Activated B cell treated with CpG ODN at 0.5 μM for 24 hours (primary cell): ENCODE measurements around the gene TEX26. TPM values are rescaled to one million over a fixed set of nuclear protein-coding genes. Genes with fewer than 3 reads are reported as not detected.

ENCODE experiments used
- ATAC-seq: fragments of 200-7000 bp; cut with Tn5 transposase; one replicate; pipeline ENCODE4 v1.10.0; 2021; ENCODE audit warnings: low read depth, mild to moderate bottlenecking, moderate library complexity
- CTCF ChIA-PET: fragments of 350-600 bp; sonication (Branson Sonifier 250); formaldehyde crosslinking; loops from one replicate; lab custom pipeline; 2021; ENCODE audit warnings: antibody characterized with exemption; lab: Charles Lee
- POLR2A ChIA-PET: fragments of 350-600 bp; sonication (Branson Sonifier 250); formaldehyde crosslinking; loops from one replicate; lab custom pipeline; 2021; ENCODE audit warnings: antibody characterized with exemption; lab: Charles Lee
- DNase-seq: peaks from one replicate; pipeline ENCODE4 v3.0.0; 2022
- H3K27ac Mint-ChIP-seq: one replicate; pipeline ENCODE4 v1.8.0; 2020; ENCODE audit warnings: mixed read lengths
- H3K27me3 Mint-ChIP-seq: one replicate; pipeline ENCODE4 v1.8.0; 2021; ENCODE audit warnings: mixed read lengths
- H3K36me3 Mint-ChIP-seq: one replicate; pipeline ENCODE4 v1.8.0; 2021; ENCODE audit warnings: low read depth, mixed read lengths
- H3K4me1 Mint-ChIP-seq: one replicate; pipeline ENCODE4 v1.8.0; 2021; ENCODE audit warnings: mixed read lengths
- H3K4me3 Mint-ChIP-seq: one replicate; pipeline ENCODE4 v1.8.0; 2020; ENCODE audit warnings: mild to moderate bottlenecking, mixed read lengths
- H3K9me3 Mint-ChIP-seq: one replicate; pipeline ENCODE4 v1.8.0; 2020; ENCODE audit warnings: mixed read lengths
- CTCF ChIP-seq: fragments of 200-600 bp; IDR thresholded peaks from one replicate; pipeline ENCODE4 v1.8.0; 2022; ENCODE audit warnings: antibody characterized with exemption, mild to moderate bottlenecking
- intact Hi-C: fragments of 100-400 bp; cut with micrococcal nuclease; formaldehyde crosslinking; loops from one replicate; pipeline ENCODE4 v1.15.1; 2024
- total RNA-seq: library from RNA; stranded (reverse); gene quantifications from 2 replicates; pipeline ENCODE4 v1.2.3, GENCODE V29; 2022

TEX26 gene
- total RNA-seq, 1 donor from 2014 or later = not detected

- DNase-seq = no peak
- H3K4me1 Mint-ChIP-seq = no peaks in the 10 kb centered on the region
- CTCF ChIA-PET = no interaction called here
- H3K27me3 Mint-ChIP-seq = peaks cover 20% of the 10 kb centered on the region
- no peaks in the 10 kb centered on the region for H3K9me3 Mint-ChIP-seq
- H3K27ac Mint-ChIP-seq = no peak overlapping the region
- TF ChIP-seq CTCF = no peak
- no peaks in the 10 kb centered on the region for H3K36me3 Mint-ChIP-seq
- ATAC-seq = no peak
- intact Hi-C loops = no loop called here
- POLR2A ChIA-PET = no interaction called here
- no peak overlapping the region for H3K4me3 Mint-ChIP-seq
Measured at GRCh38 chr13:30997697-30998096, 65.2 kb downstream of the TEX26 start.

- ATAC-seq = no peak
- DNase-seq = no peak
- Mint-ChIP-seq H3K9me3 (no peaks in the 10 kb centered on the region), H3K27me3 (peaks cover 17% of the 10 kb centered on the region), H3K4me3 (no peak overlapping the region), H3K4me1 (no peaks in the 10 kb centered on the region), H3K36me3 (no peaks in the 10 kb centered on the region), H3K27ac (no peak overlapping the region)
- intact Hi-C loops = no loop called here
- CTCF ChIA-PET = no interaction called here
- POLR2A ChIA-PET = no interaction called here
- no peak for TF ChIP-seq CTCF
Measured at GRCh38 chr13:30998136-30999088, 66.0 kb downstream of the TEX26 start.

GRCh38 chr13:31000889-31001288 is 68.4 kb downstream of the TEX26 start:
- no peak for TF ChIP-seq CTCF
- ChIA-PET CTCF (no interaction called here), POLR2A (no interaction called here)
- peaks cover 18% of the 10 kb centered on the region for H3K27me3 Mint-ChIP-seq
- H3K27ac Mint-ChIP-seq = no peak overlapping the region
- intact Hi-C loops = no loop called here
- H3K4me3 Mint-ChIP-seq = no peak overlapping the region
- ATAC-seq (no peak), DNase-seq (no peak)
- no peaks in the 10 kb centered on the region for H3K9me3 Mint-ChIP-seq
- no peaks in the 10 kb centered on the region for H3K36me3 Mint-ChIP-seq
- no peaks in the 10 kb centered on the region for H3K4me1 Mint-ChIP-seq

GRCh38 chr13:31001647-31002046 is 69.2 kb downstream of the TEX26 start:
- no peaks in the 10 kb centered on the region for H3K36me3 Mint-ChIP-seq
- no peak for ATAC-seq
- DNase-seq = no peak
- peaks cover 21% of the 10 kb centered on the region for H3K27me3 Mint-ChIP-seq
- no peak for TF ChIP-seq CTCF
- H3K4me3 Mint-ChIP-seq = no peak overlapping the region
- H3K4me1 Mint-ChIP-seq = no peaks in the 10 kb centered on the region
- no peak overlapping the region for H3K27ac Mint-ChIP-seq
- no peaks in the 10 kb centered on the region for H3K9me3 Mint-ChIP-seq
- CTCF ChIA-PET = interaction anchor here (0.6 kb wide), 1 partner anchor 17 kb away, joined by 3 read pairs; no protein-coding TSS in a partner anchor
- intact Hi-C loops = no loop called here
- POLR2A ChIA-PET = no interaction called here

GRCh38 chr13:31005066-31005465 is 72.6 kb downstream of the TEX26 start:
- POLR2A ChIA-PET = no interaction called here
- ATAC-seq (no peak), DNase-seq (no peak)
- Mint-ChIP-seq H3K4me3 (no peak overlapping the region), H3K27me3 (peaks cover 19% of the 10 kb centered on the region), H3K27ac (no peak overlapping the region), H3K9me3 (no peaks in the 10 kb centered on the region), H3K4me1 (no peaks in the 10 kb centered on the region), H3K36me3 (no peaks in the 10 kb centered on the region)
- TF ChIP-seq CTCF = no peak
- intact Hi-C loops = no loop called here
- CTCF ChIA-PET = no interaction called here
